KBM-7 (cell line): ENCODE data around the gene ARL3.

Experiments
- DNase-seq: peaks from one replicate; pipeline ENCODE4 v3.0.0-alpha.2; 2015
- in situ Hi-C: fragments of 300-500 bp; cut with MboI; formaldehyde crosslinking; loops from 2 replicates; pipeline ENCODE4 v1.14.3; 2020; ENCODE audit warnings: low sequenced_read_pairs, low pct_unique_long_range_greater_than_20kb, mixed read lengths

Gene ARL3

DNA sequence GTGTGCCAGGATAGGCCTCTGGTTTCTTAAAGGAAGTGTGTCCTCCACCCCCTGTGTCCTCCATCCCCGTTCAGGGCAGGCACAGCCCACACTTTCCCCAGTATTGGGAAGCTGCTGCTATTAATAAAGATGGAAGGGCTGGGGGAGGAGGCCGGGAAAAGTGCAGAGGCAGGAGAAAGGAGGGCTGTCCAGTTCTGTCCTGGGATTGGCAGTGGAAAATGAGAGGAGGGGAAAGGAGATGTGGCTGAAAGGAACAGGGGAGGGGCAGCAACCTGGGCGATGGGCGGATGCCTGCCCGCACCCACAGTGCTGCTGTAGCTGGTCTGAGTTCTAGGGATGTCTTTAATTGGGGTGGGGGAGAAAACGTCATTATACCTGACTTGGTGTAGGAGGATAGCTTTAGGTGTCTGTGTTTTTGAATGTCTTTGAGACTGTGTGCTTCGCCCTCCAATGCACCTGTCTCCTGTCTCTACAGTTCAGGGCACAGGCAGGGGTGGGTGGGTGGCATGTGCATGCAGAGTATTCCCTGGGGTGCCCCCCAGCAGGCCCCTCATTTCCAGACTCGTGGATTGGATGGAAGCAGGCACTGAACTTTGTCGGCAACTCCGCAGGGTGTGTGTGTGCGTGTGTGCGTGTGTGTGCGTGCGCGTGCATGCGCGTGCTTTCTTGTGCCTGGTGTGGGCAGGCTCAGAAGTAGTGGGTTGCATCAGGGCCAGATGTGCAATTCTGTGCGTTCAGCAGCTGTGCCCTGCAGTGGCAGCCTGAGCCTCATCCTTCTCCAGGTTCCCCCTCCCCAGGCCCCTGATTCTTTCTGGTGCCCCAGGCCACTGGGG, 67.4 kb downstream of the ARL3 start:
- no peak for DNase-seq
- in situ Hi-C loops: no loop called here

DNA sequence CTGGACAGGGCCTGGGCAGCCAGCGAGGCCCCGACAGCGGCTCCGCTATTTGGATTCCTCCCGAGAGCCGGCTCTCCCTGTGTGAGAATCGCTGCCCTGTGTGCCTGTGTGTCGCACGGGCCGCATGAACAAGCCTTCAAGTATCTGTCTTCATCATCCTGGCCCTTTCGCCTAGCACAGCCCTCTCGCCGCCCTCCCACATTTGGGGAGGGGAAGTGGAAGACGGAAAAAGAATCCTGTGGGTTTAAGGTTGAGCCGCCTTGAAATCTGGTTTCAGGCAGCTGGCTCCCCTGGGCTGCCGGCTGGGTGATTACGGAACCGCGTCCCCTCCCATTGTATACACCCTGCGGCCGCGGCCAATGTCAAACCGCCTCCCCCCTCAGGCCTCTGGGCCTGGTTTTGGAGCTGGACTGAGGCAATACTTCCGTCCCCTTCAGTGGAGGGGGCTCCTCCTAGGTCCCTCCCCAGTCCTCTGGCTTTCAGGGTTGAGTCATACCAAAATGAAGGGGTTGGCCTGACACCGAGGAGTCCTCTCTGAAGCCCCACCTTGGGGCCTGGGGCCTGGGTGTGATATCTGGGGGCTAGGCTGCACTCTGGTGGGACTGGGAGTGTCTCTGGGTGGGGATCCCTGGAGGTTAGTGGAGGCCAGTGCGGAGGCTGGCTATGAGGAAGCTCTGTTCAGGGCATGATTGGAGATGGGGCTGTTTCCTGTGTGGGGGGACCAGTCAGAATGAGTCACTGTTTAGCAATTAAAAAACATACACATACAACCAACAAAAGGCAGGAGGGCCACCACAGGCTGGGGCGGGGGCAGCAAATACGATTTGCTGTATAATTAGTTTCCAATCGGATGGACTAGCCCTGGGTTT, 68.2 kb downstream of the ARL3 start:
- peak; percentile 97 for DNase-seq
- in situ Hi-C loops: no loop called here

DNA sequence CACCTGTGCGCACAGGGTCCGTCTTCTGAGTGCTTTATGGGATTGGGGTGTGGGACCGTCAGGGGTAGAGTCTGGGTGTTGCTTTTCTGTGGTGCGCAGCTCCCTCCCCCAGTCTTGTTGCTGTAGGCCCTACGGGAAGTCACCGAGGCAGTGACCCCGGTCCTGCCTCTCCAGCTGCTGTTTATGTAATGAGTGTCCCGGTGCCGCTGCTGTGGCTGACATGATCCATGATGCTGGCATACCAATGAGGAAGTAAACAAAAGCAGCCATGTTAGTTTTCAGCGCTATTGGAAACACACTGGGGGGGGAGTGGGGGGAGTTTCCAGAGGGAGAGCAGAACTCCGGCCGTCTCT, 68.8 kb downstream of the ARL3 start:
- DNase-seq: no peak
- in situ Hi-C loops: no loop called here

DNA sequence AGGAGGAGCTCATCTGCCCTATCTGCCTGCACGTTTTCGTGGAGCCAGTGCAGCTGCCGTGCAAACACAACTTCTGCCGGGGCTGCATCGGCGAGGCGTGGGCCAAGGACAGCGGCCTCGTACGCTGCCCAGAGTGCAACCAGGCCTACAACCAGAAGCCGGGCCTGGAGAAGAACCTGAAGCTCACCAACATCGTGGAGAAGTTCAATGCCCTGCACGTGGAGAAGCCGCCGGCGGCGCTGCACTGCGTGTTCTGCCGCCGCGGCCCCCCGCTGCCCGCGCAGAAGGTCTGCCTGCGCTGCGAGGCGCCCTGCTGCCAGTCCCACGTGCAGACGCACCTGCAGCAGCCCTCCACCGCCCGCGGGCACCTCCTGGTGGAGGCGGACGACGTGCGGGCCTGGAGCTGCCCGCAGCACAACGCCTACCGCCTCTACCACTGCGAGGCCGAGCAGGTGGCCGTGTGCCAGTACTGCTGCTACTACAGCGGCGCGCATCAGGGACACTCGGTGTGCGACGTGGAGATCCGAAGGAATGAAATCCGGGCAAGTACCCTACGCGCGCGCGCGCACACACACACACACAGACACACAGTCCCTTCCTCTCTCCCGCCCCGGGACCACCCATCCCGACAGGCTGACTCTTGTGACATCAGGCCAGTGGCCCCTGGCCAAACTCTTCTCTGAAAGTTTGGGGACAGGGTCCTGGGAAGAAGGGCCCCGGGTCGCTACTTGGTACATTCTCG, 69.4 kb downstream of the ARL3 start:
- peak; percentile 82 for DNase-seq
- in situ Hi-C loops: no loop called here

DNA sequence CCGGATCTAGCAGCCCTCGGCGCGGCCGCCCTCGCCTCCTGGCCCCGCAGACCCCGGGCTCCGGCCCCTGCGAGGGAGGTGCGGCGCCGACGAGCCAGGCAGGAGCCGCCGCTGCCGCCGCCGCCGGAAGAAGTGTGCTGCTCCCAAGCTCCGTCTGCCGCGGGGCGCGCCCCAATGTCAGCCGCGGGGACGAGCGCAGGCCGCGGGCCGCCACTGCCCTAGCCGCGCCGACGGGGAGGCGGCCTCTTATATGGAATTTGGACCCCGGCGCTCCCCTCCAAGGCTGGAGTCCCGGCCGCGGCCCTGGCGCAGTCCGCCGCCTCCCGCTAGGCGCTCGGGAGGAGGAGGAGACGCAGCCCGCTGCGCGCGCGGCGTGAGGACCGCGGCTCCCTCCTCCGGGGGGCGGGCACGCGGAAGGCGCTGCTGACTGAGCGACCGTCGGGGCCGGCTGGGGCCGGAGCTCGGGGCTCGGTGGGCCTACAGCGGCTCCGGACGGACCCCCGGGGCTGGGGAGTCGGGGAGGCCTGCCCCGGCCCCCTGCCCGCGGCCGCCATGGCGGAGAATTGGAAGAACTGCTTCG, 70.0 kb downstream of the ARL3 start, which contains the start of gene TRIM8:
Gene TRIM8, plus strand, starts transcription at position 414 of the 580 bp plus-strand sequence. Its CDS starts 139 bp downstream, at position 553.
- in situ Hi-C loops: no loop called here
- DNase-seq: peak; percentile 49

DNA sequence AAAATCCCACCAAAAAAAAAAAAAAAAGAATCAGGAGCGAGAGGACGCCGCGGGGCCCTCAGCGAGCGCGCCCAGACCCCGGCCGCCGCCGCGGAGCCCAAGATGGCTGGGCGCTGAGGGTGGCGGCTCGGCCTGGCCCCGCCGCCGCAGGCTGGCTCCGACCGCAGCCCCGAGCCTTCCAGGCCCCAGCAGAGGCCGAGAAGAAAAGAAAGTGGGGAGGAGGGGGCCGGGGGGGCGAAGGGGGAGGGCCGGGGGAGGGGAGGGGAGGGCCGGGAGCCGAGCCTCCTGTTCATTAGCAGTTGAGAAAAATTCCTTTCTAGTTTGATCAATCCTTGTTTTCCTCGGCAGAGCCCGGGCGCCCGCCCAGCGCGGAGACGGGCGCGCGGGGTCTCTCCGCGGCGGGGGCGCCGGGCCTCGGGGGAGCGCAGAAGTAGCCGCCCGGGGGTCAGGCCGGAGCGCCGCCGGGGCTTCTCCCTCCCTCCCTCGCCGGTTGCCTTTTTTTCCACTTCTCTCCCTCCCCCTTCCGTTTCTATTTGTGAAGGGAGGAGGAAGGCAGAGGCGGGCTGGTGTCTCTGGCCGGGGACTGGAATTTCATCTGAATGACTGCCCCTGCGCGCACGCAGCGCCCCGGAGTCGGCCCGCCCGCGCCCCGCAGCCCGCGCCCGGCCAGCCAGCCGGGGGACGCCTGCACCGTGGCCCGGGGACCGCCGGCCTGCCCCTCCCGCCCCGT, 70.7 kb downstream of the ARL3 start:
- peak; percentile 81 for DNase-seq
- in situ Hi-C loops: no loop called here

DNA sequence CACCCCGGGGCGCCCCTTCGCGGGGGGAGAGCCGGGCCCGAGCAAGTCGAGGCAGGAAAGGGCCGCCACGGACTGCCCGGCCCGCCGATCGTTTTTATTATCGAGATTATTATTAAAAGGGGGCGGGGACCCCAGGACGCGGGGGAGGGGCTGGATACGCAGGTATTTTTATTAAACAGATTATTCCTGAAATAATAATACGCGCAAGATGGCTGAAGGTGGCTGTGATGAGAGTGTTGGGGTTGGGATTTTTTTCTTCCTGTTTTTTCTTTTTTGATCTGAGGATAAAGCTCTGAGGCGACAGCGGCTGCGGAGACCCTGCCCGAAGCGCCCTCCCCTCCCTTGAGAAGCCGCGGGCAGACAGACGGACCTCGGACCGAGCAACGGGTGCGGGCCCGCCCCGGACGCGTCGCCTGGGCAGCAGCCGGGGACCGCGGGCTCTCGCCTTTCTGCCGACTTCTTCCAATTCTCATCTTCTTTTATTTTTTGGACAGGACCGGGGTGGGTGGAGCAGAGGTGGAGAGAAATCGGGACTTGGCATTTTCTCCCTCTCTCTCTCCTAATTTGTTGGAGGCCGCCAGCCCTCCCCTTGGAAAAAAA, 71.4 kb downstream of the ARL3 start:
- peak; percentile 57 for DNase-seq
- in situ Hi-C loops: no loop called here

DNA sequence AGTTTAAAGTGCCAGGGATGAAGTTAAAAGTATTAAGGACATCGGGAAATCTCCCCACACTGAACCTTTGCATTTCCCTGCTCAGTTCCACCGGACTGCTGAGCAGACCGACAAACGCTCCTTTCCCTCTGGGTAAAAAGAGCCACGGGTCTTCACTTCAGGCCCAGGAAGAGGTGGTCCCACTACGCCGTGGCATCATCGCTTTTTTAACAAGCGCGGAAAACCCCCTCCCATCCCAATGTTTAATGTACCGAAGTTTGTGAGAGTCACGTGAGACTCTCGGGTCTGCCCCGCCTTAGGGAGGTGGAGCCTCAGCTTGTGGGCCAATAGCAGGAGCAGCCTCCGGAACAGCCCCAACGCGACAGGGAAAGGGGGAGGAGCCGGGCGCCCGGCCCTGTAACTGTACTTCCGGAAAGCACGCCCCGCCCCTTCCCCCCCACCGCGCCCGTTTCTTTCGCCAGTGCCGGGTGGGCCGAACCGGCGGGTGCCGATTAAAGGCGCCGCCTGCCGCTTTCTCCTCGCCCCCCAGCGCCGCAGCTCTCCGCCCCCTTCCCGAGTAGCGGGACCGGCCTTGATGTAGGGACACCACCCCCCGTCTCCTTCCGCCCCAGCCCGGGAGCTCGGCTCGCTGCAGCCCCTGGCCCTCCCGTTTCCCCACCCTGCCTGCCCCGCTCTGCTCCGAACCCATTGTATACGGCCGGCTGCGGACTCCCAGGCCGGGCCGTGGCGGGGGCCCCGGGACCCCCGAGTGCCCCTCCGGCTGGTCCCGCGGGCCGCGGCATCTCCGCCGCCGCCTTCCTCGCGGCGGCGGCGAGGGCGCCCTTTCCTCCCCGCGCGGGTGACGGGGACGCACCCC, 72.1 kb downstream of the ARL3 start:
- in situ Hi-C loops: no loop called here
- DNase-seq: peak; percentile 94

DNA sequence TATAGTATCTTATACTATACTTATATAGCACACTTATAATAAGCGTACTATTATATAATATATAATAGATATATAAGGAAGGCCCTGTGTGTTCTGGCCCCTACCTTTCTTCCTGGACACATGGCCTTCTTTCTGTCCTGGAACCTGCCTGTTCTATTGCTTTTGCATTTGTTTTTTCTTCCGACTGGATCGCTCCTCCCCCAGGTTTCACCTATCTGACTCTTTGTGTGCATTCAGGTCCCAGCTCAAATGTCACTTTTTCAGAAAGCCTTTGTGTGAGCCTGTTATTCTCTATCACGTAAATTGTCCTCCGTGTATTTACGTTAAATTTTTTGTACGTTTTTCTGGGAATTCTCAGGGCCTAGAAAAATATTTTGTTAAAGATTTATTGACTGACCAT, 72.8 kb downstream of the ARL3 start:
- in situ Hi-C loops: no loop called here
- DNase-seq: no peak

DNA sequence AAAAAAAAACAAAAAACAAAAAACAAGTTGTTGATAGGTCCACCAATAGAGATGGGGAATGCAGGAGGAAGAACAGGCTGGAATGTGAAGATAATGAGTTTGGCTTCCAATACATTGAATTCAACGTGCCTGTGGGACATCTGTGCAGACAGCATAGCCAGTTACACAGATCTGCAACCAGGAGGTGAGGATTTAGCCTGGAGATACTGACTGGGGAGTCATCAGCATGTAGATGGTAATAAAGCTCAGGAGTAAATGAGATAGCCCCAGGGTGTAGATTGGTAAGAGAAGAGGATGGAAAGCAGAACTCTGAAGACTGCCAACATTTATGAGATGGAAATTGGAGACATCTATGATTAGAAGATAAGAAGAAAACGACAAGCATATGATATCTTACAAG, 74.7 kb downstream of the ARL3 start:
- DNase-seq: no peak
- in situ Hi-C loops: no loop called here

DNA sequence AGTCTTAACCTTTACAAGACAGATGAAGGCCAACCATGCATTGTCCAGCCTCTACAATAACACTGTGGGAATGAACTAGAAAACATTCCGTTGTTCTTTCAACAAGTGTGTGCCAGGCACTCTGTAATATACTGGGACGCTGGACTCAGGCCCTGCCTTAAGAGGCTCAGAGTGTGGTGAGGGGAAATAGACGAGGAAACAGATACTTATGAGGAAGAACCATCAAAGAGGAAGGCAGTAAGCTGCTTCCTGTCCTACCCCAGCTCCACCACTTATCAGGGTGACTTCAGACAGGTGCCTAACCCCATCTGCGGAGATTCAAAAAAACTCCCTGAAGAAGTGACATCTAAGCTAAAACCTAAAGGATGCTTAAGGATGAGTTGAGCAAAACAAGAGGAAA, 78.8 kb downstream of the ARL3 start:
- in situ Hi-C loops: no loop called here

DNA sequence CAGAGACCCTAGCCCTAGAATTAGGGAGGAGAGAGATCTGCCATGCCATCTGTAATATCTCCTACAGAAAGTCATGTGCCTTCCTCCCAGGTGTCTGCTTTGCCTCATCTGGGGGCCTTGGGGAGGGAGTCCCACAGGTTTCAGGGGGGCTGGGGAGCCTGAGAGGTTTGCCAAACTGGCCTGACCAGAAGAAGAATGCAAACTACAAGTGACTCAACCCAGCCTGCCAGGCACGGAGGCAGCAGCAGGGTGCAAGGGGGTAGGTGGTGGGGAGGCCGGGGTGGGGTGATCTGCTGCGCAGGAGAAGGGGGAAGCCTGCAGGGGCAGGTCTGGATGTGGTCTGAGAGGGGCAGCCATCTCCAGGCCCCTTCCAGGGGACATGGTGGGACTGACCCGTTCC, 79.5 kb downstream of the ARL3 start:
- in situ Hi-C loops: no loop called here
- DNase-seq: no peak

More for the DNA sequence above, 78.8 kb downstream of the ARL3 start:
- peak; percentile 70 for DNase-seq

DNA sequence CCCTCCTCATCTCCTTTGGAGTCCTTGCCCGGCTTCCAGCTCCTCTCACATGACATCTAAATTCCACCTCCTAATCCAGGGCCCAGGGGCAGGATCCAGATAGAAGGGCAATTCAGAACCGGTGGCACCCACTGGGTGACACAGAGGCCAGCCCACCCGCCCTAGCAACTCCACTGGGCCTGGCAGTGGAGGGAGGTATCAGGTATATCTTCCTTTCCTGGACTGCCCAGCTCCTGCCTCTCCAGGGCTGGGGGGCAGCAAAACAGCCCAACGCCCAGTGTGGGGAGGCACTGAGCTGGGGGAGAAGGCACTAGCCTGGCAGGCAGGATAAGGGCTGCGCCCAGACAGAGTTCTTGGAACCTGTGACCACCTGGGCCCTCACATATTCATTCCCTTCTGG, 80.3 kb downstream of the ARL3 start:
- DNase-seq: no peak
- in situ Hi-C loops: no loop called here

DNA sequence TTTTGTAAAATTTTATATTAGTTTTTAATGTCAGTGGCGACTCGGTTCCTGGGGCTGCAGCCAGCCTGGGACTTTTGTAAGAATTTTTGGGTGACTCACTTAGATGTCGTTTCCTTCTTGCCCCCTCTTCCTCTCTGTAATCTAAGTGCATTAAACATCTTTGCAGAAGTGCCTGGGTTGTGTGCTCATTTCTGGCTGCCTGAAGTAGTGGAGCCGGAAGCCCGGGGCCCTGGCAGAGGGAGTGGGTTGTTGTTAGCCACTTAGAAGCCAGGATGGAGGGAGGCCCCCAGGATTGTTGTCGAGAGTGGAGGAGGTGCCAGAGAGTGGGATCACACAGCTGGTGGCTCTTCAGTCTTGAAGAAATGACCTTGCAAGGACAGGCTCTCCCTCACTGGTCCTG, 80.9 kb downstream of the ARL3 start:
- in situ Hi-C loops: no loop called here

DNA sequence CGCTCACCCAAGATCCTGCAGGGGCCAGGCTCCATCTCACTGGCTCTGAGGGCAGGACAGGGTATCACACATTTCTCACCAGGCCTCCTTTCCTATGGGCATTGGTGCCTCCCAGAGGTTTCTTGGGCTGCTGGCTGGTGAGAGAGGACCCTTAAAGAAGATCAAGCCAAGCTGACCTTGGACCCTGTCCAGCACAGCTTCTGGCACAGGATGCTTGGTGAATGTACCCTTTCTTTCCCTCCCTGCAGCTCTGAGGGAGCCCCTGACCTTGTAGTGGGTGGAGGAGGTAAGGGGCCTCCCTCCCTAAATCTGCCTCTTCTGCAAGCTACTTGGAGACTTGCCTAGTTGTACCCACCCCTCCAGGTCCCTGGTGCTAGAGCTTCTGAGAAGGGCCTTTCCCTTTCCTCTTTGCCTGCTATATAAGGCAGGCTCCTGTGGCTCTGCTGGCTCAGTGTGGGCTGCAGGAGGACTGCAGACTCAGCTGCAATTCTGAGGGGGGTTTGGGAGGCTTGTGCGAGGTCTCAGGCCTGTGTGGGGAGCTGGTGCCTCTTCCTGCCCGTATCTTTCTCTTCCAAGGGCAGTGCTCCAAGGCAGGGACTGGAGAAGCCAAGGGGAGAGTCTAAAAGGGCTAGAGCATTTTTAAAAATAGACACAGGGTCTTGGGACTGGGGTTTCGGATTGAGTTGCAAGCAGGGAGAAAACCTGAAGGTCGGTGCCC, 81.6 kb downstream of the ARL3 start:
- peak; percentile 43 for DNase-seq

More for the DNA sequence above, 80.9 kb downstream of the ARL3 start:
- DNase-seq: peak; percentile 86

DNA sequence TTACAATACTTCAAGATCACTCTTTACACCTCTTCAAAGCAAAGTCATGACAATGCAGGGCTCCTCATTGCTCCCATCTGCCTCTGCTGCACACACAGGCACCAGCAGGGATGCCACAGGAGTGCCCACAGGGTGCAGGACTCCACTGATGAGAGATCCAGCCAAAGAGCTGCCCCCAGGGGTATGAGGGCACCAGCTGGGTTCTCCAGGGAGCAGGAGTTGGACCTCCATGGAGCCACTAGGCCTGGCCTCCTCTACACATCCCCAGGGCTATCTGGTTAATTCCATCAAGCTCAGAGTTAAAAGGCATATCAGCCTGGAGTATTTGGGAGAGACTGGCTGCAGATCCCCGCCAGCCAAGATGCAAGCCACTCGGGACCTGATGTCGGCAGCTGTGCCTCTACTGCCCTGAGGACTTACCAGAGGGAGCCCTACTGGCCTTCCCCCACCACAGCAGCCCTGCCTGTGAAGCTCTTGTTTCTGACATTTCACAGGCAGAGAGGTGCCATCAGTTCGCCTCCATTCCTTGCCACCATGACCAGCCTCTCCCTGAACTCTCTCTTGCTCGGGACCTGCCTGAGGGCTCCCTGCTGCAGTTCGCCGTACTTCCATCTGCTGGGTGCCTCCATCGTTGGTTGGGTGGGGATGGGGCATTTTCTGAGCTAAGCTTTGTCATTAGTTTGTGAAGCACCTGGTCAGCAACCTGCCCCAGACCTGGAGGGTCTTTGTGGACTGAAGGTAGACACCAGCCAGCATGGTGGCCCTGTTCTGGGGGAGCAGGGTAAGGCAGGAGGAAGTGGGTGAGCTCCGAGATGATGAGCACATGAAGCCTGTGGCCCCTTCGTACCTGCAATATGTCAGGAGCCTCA, 82.4 kb downstream of the ARL3 start:
- in situ Hi-C loops: no loop called here
- DNase-seq: no peak

More for the DNA sequence above, 81.6 kb downstream of the ARL3 start:
- in situ Hi-C loops: no loop called here
